A549 treated with RU486 at 1 μM for 4 hours (cell line): ENCODE measurements around the gene ZKSCAN1. TPM values are rescaled to one million over a fixed set of nuclear protein-coding genes. Genes with fewer than 3 reads are reported as not detected.

Experiments used
- total RNA-seq: library from RNA; stranded (reverse); fragments of 200-300 nt; extraction: Qiagen RNA extraction; gene quantifications from 5 replicates; pipeline ENCODE4 v1.2.3, GENCODE V29; 2022; ENCODE audit warnings: low read depth

ZKSCAN1 gene
- 6.1 to 9.9 TPM (median 9.2 TPM) in 5 replicates for total RNA-seq

GRCh38 chr7:100015232-100016214 is at the start of gene ZKSCAN1:
Gene ZKSCAN1, plus strand, starts transcription at chr7:100015596. Its CDS starts 7,911 bp downstream, at chr7:100023507.

GRCh38 chr7:99975782-99976521 is 39.4 kb upstream of the ZKSCAN1 start, which contains the start of gene AZGP1:
Gene AZGP1, minus strand, starts transcription at chr7:99976031. Its CDS starts 11 bp downstream, at chr7:99976020.

GRCh38 chr7:100049441-100050291 is 34.3 kb downstream of the ZKSCAN1 start, which contains the start of gene ZSCAN21:
Gene ZSCAN21, plus strand, starts transcription at chr7:100049774. Its CDS starts 7,233 bp downstream, at chr7:100057007.

GRCh38 chr7:100081535-100082102 is 66.2 kb downstream of the ZKSCAN1 start, which contains the start of gene ZNF3:
Gene ZNF3, minus strand, starts transcription at chr7:100081723. Its CDS starts 4,366 bp downstream, at chr7:100077357.

GRCh38 chr7:100088621-100089457 is 73.4 kb downstream of the ZKSCAN1 start, which contains the start of gene COPS6:
Gene COPS6, plus strand, starts transcription at chr7:100088969. Its CDS starts 22 bp downstream, at chr7:100088991.

Other genes with a start within 250 kb of the ZKSCAN1 start
- 0.10 TPM in 1 of 5 replicates, not detected in the others for gene CYP3A4, start 231.4 kb upstream of the ZKSCAN1 start, total RNA-seq
- gene CYP3A43, start 187.6 kb upstream of the ZKSCAN1 start, total RNA-seq: not detected in 5 replicates
- not detected in 5 replicates for gene OR2AE1, start 138.6 kb upstream of the ZKSCAN1 start, total RNA-seq
- gene TRIM4, start 96.1 kb upstream of the ZKSCAN1 start, total RNA-seq: 20.5 to 27.9 TPM (median 26.3 TPM) in 5 replicates
- 0.14 to 0.31 TPM (median 0.21 TPM) in 4 of 5 replicates, not detected in the other for gene GJC3, start 86.0 kb upstream of the ZKSCAN1 start, total RNA-seq
- gene AZGP1, start 39.6 kb upstream of the ZKSCAN1 start, total RNA-seq: 0.27 TPM in 1 of 5 replicates, not detected in the others
- 9.3 to 12.1 TPM (median 10.1 TPM) in 5 replicates for gene ZSCAN21, start 34.2 kb downstream of the ZKSCAN1 start, total RNA-seq
- gene ZNF3, start 66.1 kb downstream of the ZKSCAN1 start, total RNA-seq: 18.2 to 23.1 TPM (median 19.7 TPM) in 5 replicates
- 149 to 206 TPM (median 179 TPM) in 5 replicates for gene COPS6, start 73.4 kb downstream of the ZKSCAN1 start, total RNA-seq
- gene MCM7, start 85.8 kb downstream of the ZKSCAN1 start, total RNA-seq: 234 to 255 TPM (median 254 TPM) in 5 replicates
- gene AP4M1, start 86.0 kb downstream of the ZKSCAN1 start, total RNA-seq: 12.3 to 15.4 TPM (median 14.5 TPM) in 5 replicates
- gene TAF6, start 103.8 kb downstream of the ZKSCAN1 start, total RNA-seq: 57.6 to 68.0 TPM (median 64.7 TPM) in 5 replicates
- gene CNPY4, start 104.0 kb downstream of the ZKSCAN1 start, total RNA-seq: 10.5 to 12.4 TPM (median 10.8 TPM) in 5 replicates
- gene MBLAC1, start 111.4 kb downstream of the ZKSCAN1 start, total RNA-seq: 2.7 to 3.8 TPM (median 3.1 TPM) in 5 replicates
- 141 to 188 TPM (median 175 TPM) in 5 replicates for gene LAMTOR4, start 133.3 kb downstream of the ZKSCAN1 start, total RNA-seq
- gene TRAPPC14, start 143.1 kb downstream of the ZKSCAN1 start, total RNA-seq: 8.7 to 16.1 TPM (median 12.9 TPM) in 5 replicates
- gene GAL3ST4, start 153.0 kb downstream of the ZKSCAN1 start, total RNA-seq: 0.07 to 0.08 TPM in 2 of 5 replicates, not detected in the others
- 0.54 to 1.1 TPM (median 0.96 TPM) in 5 replicates for gene GPC2, start 161.8 kb downstream of the ZKSCAN1 start, total RNA-seq
- gene STAG3, start 162.3 kb downstream of the ZKSCAN1 start, total RNA-seq: 0.10 to 0.50 TPM (median 0.20 TPM) in 4 of 5 replicates, not detected in the other
- not detected in 5 replicates for gene PVRIG, start 204.4 kb downstream of the ZKSCAN1 start, total RNA-seq